ENCODE results near the gene PRRC1.

GRCh38 chr5:127513408-127513970, 4.0 kb upstream of the PRRC1 start:
- TF ChIP-seq CTCF (tag by site-specific recombination; IDR thresholded peaks at IDR 0.05), result no peak
- TF ChIP-seq ZNF184 (tag by site-specific recombination; IDR thresholded peaks at IDR 0.05), result no peak
- no peak for TF ChIP-seq REST (tag by site-specific recombination; IDR thresholded peaks at IDR 0.05)
- no peak for TF ChIP-seq ZNF530 (tag by site-specific recombination; IDR thresholded peaks at IDR 0.05; ENCODE audit: low read depth)
- TF ChIP-seq ZNF398 (tag by site-specific recombination; IDR thresholded peaks at IDR 0.05), result no peak
- no peak for TF ChIP-seq KLF10 (tag by site-specific recombination; IDR thresholded peaks at IDR 0.05)
